H1 (cell line): Measurements from ENCODE around the gene SEMA4F. TPM values are rescaled to one million over a fixed set of nuclear protein-coding genes. Genes with fewer than 3 reads are reported as not detected.

Experiments used
- CTCF ChIA-PET: fragments of 300-600 bp; sonication (Branson Sonifier 250); formaldehyde crosslinking; loops from one replicate; lab custom pipeline; 2021; ENCODE audit not compliant: partially characterized antibody; lab: Charles Lee
- POLR2A ChIA-PET: fragments of 300-600 bp; sonication (Branson Sonifier 250); formaldehyde crosslinking; loops from one replicate; lab custom pipeline; 2021; ENCODE audit warnings: inconsistent platforms; ENCODE audit not compliant: partially characterized antibody; lab: Charles Lee
- DNase-seq, 2 experiments: peaks; one replicate each; pipeline versions ENCODE4 v3.0.0 to v3.0.0-alpha.2; 2010 to 2022; ENCODE audit warnings: low spot score in 2 of 2, low read depth in 1 of 2, mixed read lengths in 1 of 2
- FAIRE-seq: peaks from 2 replicates; lab custom pipeline; 2011; peaks lifted over from hg19 to GRCh38; lab: Jason Lieb, UNC
- H2AFZ ChIP-seq: 2 replicates; pipeline ENCODE4 v1.8.1; 2012; ENCODE audit warnings: low read length, inconsistent platforms
- H2AK5ac ChIP-seq: 2 replicates; pipeline ENCODE4 v1.6.1; 2013; ENCODE audit warnings: low read depth, low read length
- H2BK120ac ChIP-seq: replicated peaks from 2 replicates; pipeline ENCODE3; 2013; ENCODE audit warnings: low read depth, low read length, inconsistent platforms
- H2BK12ac ChIP-seq: 2 replicates; pipeline ENCODE4 v1.6.1; 2013; ENCODE audit warnings: low read depth, low read length
- H2BK15ac ChIP-seq: 2 replicates; pipeline ENCODE4 v1.6.1; 2013; ENCODE audit warnings: low read length
- H2BK20ac ChIP-seq: 2 replicates; pipeline ENCODE4 v1.6.1; 2013; ENCODE audit warnings: low read length
- H2BK5ac ChIP-seq: 2 replicates; pipeline ENCODE4 v1.6.1; 2013; ENCODE audit warnings: low read depth, low read length
- H3K14ac ChIP-seq: 2 replicates; pipeline ENCODE4 v1.6.1; 2013; ENCODE audit warnings: inconsistent platforms; ENCODE audit not compliant: insufficient read length
- H3K18ac ChIP-seq: 2 replicates; pipeline ENCODE4 v1.6.1; 2013; ENCODE audit warnings: low read length; ENCODE audit errors: extremely low read depth
- H3K23ac ChIP-seq: 2 replicates; pipeline ENCODE4 v1.6.1; 2013; ENCODE audit warnings: inconsistent platforms; ENCODE audit not compliant: insufficient read length
- H3K23me2 ChIP-seq: 2 replicates; pipeline ENCODE4 v1.6.1; 2013; ENCODE audit warnings: low read depth, low read length
- H3K27ac ChIP-seq: 2 replicates; pipeline ENCODE4 v1.6.1; 2011; ENCODE audit warnings: low read depth, low read length, inconsistent platforms
- H3K27me3 ChIP-seq, 4 experiments: replicated peaks in 1 of 4; 1 replicate in 1 of 4; 2 replicates in 3 of 4; pipeline versions ENCODE4 v1.6.1 to v1.8.1; 2011 to 2013; ENCODE audit warnings: low read length in 3 of 4, mild to moderate bottlenecking in 3 of 4, inconsistent platforms in 2 of 4, mixed read lengths in 2 of 4, moderate library complexity in 1 of 4; ENCODE audit not compliant: control insufficient read depth in 3 of 4, insufficient read depth in 3 of 4; ENCODE audit errors: extremely low read depth in 1 of 4
- H3K36me3 ChIP-seq, 4 experiments: 2 replicates each; pipeline versions ENCODE4 v1.6.1 to v1.8.1; 2011 to 2013; ENCODE audit warnings: mild to moderate bottlenecking in 4 of 4, low read length in 3 of 4, moderate library complexity in 2 of 4, control low read depth in 1 of 4, inconsistent platforms in 1 of 4; ENCODE audit not compliant: insufficient read depth in 4 of 4, control insufficient read depth in 2 of 4
- H3K4ac ChIP-seq: replicated peaks from 2 replicates; pipeline ENCODE3; 2013; ENCODE audit warnings: low read length, low read depth, mixed read lengths, inconsistent platforms; ENCODE audit not compliant: insufficient read length
- H3K4me1 ChIP-seq, 4 experiments: replicated peaks in 1 of 4; 1 replicate in 1 of 4; 2 replicates in 3 of 4; pipeline versions ENCODE4 v1.6.1 to v1.8.1; 2011 to 2013; ENCODE audit warnings: low read length in 3 of 4, inconsistent platforms in 2 of 4, mixed read lengths in 1 of 4; ENCODE audit not compliant: insufficient read depth in 4 of 4, control insufficient read depth in 3 of 4
- H3K4me2 ChIP-seq, 2 experiments: 2 replicates each; pipeline versions ENCODE4 v1.6.1 to v1.8.1; 2011 to 2013; ENCODE audit warnings: low read depth in 2 of 2, low read length in 2 of 2, control low read depth in 1 of 2, inconsistent platforms in 1 of 2, mild to moderate bottlenecking in 1 of 2; ENCODE audit not compliant: insufficient read depth in 1 of 2
- H3K4me3 ChIP-seq, 4 experiments: fragments of 200-600, 300-600 bp in 1 of 4; sonication (generic), shearing (Covaris generic), sonication (Bioruptor Twin) in 1 of 4; 2 replicates each; pipeline versions ENCODE4 v1.5.1 to v1.8.1; 2011 to 2016; ENCODE audit warnings: low read length in 4 of 4, low read depth in 3 of 4, control low read depth in 2 of 4, inconsistent platforms in 2 of 4, mild to moderate bottlenecking in 2 of 4, mixed read lengths in 1 of 4, moderate library complexity in 1 of 4; ENCODE audit not compliant: insufficient read depth in 2 of 4; ENCODE audit errors: extremely low read depth in 1 of 4
- H3K56ac ChIP-seq: replicated peaks from 2 replicates; pipeline ENCODE3; 2013; ENCODE audit warnings: low read depth, mild to moderate bottlenecking, mixed read lengths, low read length, inconsistent platforms; ENCODE audit not compliant: insufficient read length
- H3K79me1 ChIP-seq: 2 replicates; pipeline ENCODE4 v1.6.1; 2013; ENCODE audit warnings: low read depth, low read length, control low read depth
- H3K79me2 ChIP-seq, 2 experiments: 2 replicates each; pipeline versions ENCODE4 v1.6.1 to v1.8.1; 2012 to 2013; ENCODE audit warnings: low read length in 2 of 2, mild to moderate bottlenecking in 2 of 2, inconsistent platforms in 1 of 2; ENCODE audit not compliant: insufficient read depth in 2 of 2, control insufficient read depth in 1 of 2
- H3K9ac ChIP-seq, 4 experiments: replicated peaks in 1 of 4; 1 replicate in 1 of 4; 2 replicates in 3 of 4; pipeline versions ENCODE4 v1.6.1 to v1.8.1; 2011 to 2013; ENCODE audit warnings: low read depth in 3 of 4, low read length in 3 of 4, control low read depth in 2 of 4, mild to moderate bottlenecking in 2 of 4, moderate library complexity in 2 of 4, inconsistent platforms in 1 of 4; ENCODE audit errors: extremely low read depth in 1 of 4
- H3K9me3 ChIP-seq, 2 experiments: 2 replicates each; pipeline versions ENCODE4 v1.6.1 to v1.8.1; 2012 to 2013; ENCODE audit warnings: mild to moderate bottlenecking in 2 of 2, moderate library complexity in 2 of 2, control low read depth in 1 of 2, inconsistent platforms in 1 of 2, low read depth in 1 of 2, low read length in 1 of 2, mixed read lengths in 1 of 2; ENCODE audit not compliant: insufficient read depth in 2 of 2
- H4K20me1 ChIP-seq, 2 experiments: replicated peaks in 1 of 2; 2 replicates each; pipeline versions ENCODE3 to v1.8.1; 2011 to 2013; ENCODE audit warnings: inconsistent platforms in 2 of 2, low read length in 2 of 2, mild to moderate bottlenecking in 1 of 2; ENCODE audit not compliant: insufficient read depth in 2 of 2, control insufficient read depth in 1 of 2
- H4K5ac ChIP-seq: 2 replicates; pipeline ENCODE4 v1.6.1; 2013; ENCODE audit warnings: low read length, low read depth, mixed read lengths, inconsistent platforms; ENCODE audit not compliant: insufficient read length
- H4K8ac ChIP-seq: 2 replicates; pipeline ENCODE4 v1.8.0; 2013; ENCODE audit warnings: mild to moderate bottlenecking, moderate library complexity, low read length, inconsistent platforms; ENCODE audit not compliant: insufficient read depth; ENCODE audit errors: extremely low read depth
- H4K91ac ChIP-seq: replicated peaks from 2 replicates; pipeline ENCODE3; 2013; ENCODE audit warnings: low read length, mixed read lengths, inconsistent platforms; ENCODE audit not compliant: insufficient read length
- GTF2F1 ChIP-seq: IDR thresholded peaks from 2 replicates; pipeline ENCODE4 v1.6.1; 2012; ENCODE audit warnings: low read depth, low read length, improper control_type of control experiment, borderline replicate concordance
- RFX5 ChIP-seq: IDR thresholded peaks from 2 replicates; pipeline ENCODE4 v1.6.1; 2011; ENCODE audit warnings: low read depth, low read length, improper control_type of control experiment, borderline replicate concordance
- RXRA ChIP-seq: IDR thresholded peaks from 2 replicates; pipeline ENCODE4 v1.6.1; 2011; ENCODE audit warnings: low read depth, mild to moderate bottlenecking, low read length, moderate library complexity; ENCODE audit not compliant: insufficient read depth
- TCF12 ChIP-seq: IDR thresholded peaks from 2 replicates; pipeline ENCODE4 v1.6.1; 2011; ENCODE audit warnings: low read depth, mild to moderate bottlenecking, low read length
- WGBS, 2 experiments: shearing (Covaris generic) in 1 of 2; methylation state at CpG; one replicate each; pipeline versions ENCODE4 v1.1.6 to v1.1.7; 2013 to 2015; ENCODE audit warnings: low lambda C conversion rate in 2 of 2, mixed read lengths in 2 of 2, inconsistent platforms in 1 of 2, low coverage in 1 of 2, missing lambda C conversion rate in 1 of 2; ENCODE audit not compliant: insufficient replicate concordance in 2 of 2, insufficient coverage in 1 of 2, insufficient read length in 1 of 2; ENCODE audit errors: extremely low coverage in 1 of 2, missing lambda C conversion rate in 1 of 2; 5-methylcytosine and 5-hydroxymethylcytosine counted together
- polyA plus RNA-seq, 7 experiments: library from polyadenylated mRNA; depleted of rRNA in 3 of 7; stranded (reverse) in 5 of 7; unstranded in 2 of 7; fragments of >200 nt in 5 of 7; fragments of 200-250 nt in 2 of 7; gene quantifications; 1 replicate in 5 of 7; 2 replicates in 1 of 7; 4 replicates in 1 of 7; pipeline versions ENCODE4 v1.2.1 to v1.2.3, GENCODE V29; 2011 to 2013; ENCODE audit warnings: missing spikeins in 2 of 7, mixed read lengths in 2 of 7
- total RNA-seq: library from RNA; stranded (reverse); fragmentation: NEBNext Ultra II Directional; extraction: Animal tissue kit (Norgen Biotek cat#: 25700); gene quantifications from 2 replicates; pipeline ENCODE4 v1.2.1, GENCODE V29; 2021

The SEMA4F gene
- total and polyA plus RNA-seq, 2 of the 8 experiments (the other 6 are each of a cell fraction or from before 2014, with no cell fraction given): 3.3 to 3.4 TPM

- TF ChIP-seq TCF12: no peak
- no peak for TF ChIP-seq GTF2F1
- TF ChIP-seq RFX5: no peak
- no peak for TF ChIP-seq RXRA
- Histone ChIP-seq H3K9ac (no peak overlapping the region), H3K23ac (no peak overlapping the region), H3K14ac (no peak overlapping the region), H2BK20ac (no peak overlapping the region), H3K27ac (no peak overlapping the region), H3K36me3 (no peaks in the 10 kb centered on the region), H3K4ac (no peak overlapping the region), H3K18ac (no peak overlapping the region), H3K27me3 (no peaks in the 10 kb centered on the region), H3K79me2 (no peaks in the 10 kb centered on the region), H3K4me1 (no peaks in the 10 kb centered on the region), H3K9me3 (no peaks in the 10 kb centered on the region), H2AFZ (no peak overlapping the region), H4K91ac (no peak overlapping the region), H2BK15ac (no peak overlapping the region), H2BK12ac (no peak overlapping the region), H3K4me2 (no peak overlapping the region), H2AK5ac (no peak overlapping the region), H4K8ac (no peak overlapping the region), H3K23me2 (no peaks in the 10 kb centered on the region), H4K5ac (no peak overlapping the region), H2BK5ac (no peak overlapping the region), H3K56ac (no peak overlapping the region), H4K20me1 (no peaks in the 10 kb centered on the region), H3K79me1 (no peaks in the 10 kb centered on the region), H3K4me3 (no peak overlapping the region), H2BK120ac (no peak overlapping the region)
- WGBS, 2 experiments: 85% methylated on average over 4 of the region's 4 CpGs; no CpG with 5 or more reads in 1 of the 2 experiments
- DNase-seq (no peak), FAIRE-seq (no peak)
- CTCF ChIA-PET: no interaction called here
- POLR2A ChIA-PET: interaction anchor here (1.4 kb wide), 1 partner anchor 126 kb away, joined by 4 read pairs; no protein-coding TSS in a partner anchor
Measured at GRCh38 chr2:74708883-74709282, 54.8 kb downstream of the SEMA4F start.
